HG02840 (cell line): Measurements from ENCODE around the gene STAC3.

ENCODE experiments used
- ATAC-seq: cut with Tn5 transposase; IDR thresholded peaks from one replicate; pipeline ENCODE4 v1.9.1; 2021; ENCODE audit warnings: mild to moderate bottlenecking, moderate library complexity, moderate number of reproducible peaks; ENCODE audit not compliant: unreplicated experiment, low FRiP score

STAC3 gene

DNA sequence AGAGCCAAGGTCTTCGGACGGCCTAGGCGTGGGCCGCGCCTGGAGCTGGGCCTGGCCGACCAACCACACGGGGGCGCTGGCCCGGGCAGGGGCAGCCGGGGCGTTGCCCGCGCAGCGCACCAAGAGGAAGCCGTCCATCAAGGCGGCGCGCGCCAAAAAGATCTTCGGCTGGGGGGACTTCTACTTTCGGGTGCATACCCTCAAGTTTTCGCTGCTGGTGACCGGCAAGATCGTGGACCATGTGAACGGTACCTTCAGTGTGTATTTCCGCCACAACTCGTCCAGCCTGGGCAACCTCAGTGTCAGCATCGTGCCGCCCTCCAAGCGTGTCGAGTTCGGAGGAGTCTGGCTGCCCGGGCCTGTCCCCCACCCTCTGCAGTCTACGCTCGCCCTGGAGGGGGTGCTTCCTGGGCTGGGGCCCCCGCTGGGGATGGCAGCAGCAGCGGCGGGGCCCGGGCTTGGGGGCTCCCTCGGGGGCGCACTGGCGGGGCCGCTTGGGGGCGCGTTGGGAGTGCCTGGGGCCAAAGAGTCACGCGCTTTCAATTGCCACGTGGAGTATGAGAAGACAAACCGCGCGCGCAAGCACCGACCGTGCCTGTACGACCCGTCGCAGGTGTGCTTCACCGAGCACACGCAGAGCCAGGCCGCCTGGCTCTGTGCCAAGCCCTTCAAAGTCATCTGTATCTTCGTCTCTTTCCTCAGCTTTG is 25.9 kb downstream of the STAC3 start:
- no peak for ATAC-seq

DNA sequence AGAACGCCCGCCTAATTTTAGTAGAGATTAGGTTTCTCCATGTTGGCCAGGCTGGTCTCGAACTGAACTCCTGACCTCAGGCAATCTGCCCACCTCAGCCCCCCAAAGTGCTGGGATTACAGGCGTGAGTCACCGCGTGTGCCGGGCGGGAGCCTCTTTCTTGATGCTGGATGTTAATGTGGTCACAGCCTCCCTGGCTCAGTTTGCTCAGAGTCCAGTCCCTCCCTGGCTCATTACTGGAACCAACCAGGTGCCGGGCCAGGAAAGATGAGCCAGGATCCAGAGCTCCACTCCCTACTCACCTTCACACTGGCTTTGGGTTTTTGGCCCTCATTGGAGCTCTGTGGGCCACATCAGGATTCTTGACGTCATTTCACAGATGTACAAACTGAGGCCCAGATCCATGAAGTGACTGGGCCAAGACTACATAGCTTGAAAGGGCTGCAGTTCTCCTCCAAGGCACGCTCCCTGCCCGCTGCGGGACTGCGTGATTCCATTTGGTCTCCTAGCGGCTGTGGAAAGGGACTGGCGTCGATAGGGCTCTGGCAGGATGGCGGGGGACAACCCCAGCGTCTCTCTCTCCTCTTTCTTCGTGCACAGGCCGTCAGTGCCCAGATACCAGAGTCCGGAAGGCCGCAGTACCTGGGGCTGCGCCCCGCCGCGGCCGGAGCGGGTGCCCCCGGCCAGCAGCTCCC is 26.6 kb downstream of the STAC3 start:
- no peak for ATAC-seq

DNA sequence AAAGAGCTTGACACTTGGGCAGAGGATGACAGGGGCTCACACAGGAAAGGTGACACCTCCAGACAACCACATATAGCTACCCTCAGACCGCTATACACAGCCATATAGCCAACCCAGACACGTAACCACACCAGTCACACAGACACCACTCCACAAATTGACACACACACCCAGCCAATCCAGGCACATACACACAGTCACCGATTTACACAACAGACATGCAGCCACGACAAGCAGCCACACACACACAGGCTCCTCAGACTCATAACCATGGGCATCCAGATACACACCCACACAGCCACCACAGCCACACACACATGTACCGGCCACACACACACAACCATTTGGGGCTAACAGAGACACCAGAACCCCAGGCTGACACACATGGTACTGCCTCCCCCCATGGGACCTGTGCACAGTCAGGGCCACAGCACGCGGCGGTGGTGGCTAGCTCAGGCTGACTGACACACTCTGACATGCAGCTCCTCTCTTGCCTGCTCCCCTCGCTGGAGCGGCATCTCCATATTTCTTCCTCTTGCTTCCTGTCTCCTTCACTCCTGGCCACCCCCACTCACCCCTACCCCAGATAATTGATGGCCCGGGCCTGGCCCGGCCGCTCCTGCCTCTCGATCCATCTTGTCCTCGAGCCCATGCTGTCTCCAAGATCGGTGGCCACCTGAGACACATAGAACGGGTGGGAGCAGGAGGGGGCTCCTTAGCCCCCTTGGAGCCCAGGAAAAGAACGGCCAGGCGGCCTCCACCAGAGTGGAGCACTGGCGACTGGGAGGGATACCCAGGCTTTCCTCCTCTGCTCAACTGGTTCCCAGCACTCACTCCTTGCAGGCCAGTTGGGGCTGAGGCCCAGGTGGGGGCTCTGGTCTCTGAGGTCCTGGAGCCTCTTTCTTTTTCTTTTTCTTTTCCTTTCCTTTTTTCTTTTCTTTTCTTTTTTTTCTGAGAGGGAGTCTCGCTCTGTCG is 27.5 kb downstream of the STAC3 start:
- no peak for ATAC-seq

DNA sequence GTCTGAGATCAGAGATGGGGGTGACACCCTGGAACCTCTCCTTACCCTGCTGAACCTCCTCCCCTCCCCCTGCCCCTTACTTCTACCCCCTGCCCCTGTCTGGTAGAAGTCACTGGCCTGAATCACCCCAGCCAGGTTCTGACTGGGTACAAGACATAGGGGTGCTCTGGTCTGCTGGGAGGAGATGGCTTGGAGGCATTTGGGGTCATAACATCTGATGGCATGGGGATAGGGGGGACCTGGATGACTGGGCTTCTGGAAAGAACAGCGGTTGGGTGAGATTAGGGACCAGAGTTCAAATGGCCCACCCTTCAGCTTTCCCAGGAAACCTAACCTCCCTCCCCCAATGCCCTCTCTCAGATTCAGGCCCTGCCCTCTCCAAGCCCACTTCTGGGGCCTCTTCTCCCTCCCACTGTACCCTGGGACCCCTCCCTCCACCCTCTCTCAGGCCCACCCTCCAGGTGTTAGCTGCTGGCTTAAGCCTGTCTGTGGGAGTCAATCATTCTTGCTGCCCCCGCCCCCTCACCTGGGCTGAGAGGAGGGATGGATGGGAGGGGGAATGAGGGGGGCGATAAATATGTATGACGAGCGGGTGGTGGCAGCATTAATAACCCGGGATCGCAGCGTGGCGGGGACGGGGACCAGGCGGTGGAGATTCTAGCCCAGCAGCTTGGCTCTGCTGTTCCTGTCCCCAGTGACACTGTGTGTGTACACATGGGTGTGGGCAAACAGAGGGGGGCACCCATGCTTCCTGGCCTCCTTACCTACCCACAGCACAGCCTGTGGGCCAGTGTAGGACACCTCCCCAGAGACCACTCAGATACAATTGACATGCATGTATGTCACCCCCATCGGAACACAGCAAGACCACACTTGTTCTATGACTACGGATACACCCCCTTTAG is 28.4 kb downstream of the STAC3 start:
- no peak for ATAC-seq

DNA sequence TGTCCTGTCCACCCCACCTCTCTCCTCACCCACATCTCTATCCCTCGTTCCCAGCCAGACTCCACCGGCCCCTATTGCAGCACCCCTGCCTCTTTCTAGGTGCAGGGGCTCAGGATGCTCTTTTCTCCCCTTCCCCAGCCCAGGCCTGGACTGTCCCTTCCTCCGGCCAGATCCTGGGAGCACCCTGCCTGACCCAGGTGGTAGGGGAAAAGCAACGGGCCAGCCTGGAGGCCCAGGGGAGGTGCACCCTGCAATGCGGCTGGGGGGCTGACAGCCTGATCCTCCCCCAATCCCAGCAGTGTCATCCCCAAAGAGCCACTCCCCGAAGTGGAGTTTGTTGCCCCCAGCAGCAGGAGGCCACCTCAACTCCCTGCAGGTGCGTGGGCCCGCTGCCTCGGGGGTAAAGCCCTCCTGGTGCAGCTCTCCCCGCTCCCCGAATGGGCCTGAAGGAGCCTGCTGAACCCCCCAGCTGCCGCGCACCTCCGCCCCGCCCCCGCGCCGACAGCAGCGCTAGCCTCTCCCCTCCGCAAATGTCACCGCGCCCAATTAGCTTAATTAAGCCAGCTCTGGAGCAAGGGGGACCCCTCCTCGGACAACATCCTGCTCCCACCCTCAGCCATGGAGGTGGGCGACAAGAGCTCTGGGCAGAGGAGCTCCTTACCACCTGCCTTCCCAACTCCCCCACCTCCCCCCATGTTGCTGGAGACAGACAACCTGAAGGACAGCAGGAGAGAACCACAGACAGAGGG is 29.6 kb downstream of the STAC3 start:
- ATAC-seq: no peak

DNA sequence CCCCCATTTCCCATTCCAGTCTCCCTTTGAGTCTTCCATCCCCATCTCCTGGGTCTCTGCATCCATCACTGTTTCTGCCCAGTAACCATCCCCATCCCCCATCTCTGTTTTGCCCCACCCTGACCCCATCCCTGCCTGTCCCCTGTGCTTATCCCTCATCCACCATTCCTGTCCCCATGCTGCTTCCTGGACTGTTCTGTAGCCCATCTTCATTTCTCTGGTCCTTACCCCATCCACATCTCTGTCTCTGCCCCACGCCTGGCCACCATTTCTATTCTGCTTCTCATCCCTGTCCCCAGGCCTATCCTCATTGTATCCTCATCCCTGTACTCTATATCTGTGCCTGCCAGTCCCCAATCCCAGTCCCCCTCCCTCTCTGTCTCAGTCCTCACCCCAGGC is 30.2 kb downstream of the STAC3 start:
- no peak for ATAC-seq

DNA sequence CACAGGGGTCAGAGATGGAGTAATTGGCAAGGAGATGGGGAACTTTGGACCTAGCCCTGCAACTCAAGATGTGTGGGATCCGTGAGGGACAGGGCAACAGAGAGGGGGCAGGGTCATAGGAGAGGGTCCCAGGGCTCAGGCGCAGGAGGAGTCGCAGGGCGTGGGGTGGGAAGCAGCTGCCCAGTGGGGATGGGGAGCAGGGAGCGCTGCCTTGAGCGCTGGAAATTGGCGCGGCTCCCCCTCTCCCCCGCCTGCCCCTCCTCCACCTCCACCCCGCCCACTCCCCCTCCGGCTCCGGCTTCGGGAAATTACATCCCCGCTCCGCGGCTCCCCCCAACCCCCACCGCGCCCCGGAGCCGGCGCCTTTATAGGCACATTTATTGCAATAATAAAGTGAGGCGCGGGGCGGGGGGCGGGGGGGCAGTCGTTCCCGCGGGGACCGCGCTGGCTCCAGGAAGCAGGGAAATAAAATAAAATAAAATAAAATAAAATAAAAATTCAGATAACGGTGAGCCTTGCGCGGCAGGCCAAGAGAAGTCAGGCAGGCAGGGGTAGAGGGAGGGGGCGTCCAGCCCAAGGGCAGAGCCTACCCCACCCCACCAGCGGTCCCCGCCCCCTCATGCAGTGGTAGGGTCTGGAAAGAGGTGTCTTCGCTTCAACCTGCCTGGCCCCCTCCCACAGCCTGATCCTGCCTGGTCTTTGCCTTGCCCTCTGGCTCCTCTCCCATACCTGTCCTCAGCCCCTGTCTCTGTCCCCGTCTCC is 30.8 kb downstream of the STAC3 start:
- no peak for ATAC-seq

DNA sequence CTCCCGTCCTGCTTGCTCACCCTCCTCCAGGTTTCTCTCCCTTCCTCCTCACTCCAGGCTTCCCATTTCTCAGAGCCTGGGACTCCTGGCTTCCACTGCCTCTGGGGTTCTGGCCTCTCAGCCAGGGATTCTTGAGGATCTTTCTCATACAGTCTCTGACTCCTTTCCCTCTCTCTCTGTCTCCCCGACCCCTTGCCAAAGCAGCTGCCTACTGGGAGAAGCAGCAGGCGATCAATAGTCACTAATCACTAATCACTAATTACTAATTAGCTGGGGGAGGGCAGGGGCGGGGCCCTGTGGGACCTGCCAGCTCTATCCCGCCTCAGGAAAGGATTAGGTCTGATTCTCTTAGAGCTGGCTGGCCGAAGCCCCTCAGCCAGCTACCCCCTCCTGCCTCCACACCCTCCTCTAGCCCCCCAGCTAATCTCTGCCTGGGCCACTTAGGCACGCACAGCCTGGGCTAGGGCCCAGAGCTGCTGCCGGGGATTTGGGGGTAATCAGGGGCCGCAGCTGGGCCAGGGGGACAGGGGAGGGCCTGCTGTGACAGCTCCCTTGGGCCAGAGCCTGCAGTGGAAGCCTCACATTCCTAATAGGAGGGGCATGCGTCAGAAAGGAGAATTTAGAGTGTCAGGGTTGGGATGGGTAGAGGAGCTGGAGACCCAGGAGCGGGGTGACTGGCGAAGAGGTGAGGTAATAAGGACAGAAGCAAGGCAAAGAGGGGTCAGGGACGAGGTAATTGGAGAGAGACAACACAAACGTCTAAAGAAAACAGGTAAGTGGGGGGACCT is 31.6 kb downstream of the STAC3 start:
- ATAC-seq: no peak

DNA sequence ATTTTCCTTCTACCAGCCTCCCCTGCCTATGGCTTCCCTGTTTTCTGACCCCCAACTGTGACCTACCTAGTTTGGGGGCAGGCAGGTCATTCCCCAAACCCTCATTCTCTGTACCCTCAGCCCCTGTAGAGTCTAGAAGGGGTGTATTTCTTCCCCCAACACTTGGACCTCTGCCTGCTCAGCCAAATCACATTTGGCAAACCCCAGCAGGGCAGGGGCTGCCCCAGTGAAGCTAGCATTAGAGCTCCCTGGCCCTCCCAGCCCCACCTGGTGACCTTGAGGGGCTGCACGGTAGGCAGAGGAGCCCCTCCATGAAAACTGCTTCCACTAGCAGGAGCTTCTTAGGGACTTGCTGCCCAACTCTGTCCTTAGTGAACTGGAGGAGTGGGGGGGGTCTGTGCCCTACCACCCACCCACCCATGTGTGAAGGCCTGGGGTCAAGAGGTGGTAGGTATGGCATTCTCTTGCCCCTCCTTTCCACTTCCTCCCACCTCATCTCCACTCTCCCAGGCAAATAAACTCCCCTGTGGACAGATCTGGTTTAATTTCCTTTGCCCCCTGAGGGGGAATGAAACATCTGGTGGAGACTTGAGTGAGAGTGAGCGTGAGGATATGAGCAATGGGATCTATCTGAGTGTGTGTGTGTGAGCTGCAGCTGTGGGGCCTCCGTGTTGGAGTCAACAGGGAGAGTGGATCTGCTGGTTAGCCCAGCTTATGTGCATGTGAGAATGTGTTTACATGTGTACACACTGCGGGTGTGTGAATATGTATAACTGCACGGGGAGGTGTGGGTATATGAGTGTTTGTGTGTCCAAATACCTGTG is 32.7 kb downstream of the STAC3 start:
- no peak for ATAC-seq

DNA sequence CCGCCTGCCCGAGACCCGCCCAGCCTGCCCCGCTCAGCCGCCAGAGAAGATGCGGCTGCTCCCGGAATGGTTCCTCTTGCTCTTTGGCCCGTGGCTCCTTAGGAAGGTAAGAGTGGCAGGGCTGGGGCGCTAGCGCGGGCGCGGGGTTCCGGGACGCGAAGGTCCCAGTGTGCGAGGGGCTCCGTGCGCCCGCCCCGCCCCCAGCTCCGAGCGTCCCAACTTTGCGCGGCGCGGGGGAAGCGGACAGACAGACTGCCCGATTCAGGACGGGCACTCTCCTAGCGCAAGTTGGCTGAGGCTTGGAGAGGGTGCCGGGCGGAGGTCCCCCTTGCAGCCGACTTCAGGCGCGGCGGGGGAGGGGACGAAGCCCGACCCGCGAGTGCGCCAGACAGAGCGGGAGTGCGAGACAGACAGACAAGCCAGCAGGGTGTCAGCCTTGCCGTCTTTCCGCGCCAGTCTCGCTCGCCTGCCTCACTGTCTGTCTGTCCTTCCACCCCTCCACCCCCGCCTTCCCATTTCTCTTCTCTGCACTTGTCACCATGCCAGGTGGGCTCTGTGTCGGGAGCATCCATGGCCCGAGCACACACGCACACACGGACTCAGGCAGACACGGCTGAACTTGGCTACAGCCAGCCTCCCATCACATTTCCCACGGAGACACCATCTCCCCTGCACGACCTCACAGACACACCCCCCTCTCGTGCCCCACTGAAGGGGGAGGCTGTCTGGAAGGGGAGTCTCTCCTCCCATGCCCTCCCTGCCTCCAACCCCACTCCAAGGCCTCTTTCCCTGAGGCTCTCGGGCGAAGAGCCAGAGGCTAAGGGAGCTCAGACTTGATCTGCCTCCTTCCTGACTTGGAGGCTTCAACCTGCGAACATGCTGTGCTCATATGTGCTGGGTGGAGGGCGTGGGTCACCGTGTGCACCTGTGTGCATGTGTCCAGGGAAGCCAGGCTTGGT is 33.8 kb downstream of the STAC3 start:
- ATAC-seq: no peak

DNA sequence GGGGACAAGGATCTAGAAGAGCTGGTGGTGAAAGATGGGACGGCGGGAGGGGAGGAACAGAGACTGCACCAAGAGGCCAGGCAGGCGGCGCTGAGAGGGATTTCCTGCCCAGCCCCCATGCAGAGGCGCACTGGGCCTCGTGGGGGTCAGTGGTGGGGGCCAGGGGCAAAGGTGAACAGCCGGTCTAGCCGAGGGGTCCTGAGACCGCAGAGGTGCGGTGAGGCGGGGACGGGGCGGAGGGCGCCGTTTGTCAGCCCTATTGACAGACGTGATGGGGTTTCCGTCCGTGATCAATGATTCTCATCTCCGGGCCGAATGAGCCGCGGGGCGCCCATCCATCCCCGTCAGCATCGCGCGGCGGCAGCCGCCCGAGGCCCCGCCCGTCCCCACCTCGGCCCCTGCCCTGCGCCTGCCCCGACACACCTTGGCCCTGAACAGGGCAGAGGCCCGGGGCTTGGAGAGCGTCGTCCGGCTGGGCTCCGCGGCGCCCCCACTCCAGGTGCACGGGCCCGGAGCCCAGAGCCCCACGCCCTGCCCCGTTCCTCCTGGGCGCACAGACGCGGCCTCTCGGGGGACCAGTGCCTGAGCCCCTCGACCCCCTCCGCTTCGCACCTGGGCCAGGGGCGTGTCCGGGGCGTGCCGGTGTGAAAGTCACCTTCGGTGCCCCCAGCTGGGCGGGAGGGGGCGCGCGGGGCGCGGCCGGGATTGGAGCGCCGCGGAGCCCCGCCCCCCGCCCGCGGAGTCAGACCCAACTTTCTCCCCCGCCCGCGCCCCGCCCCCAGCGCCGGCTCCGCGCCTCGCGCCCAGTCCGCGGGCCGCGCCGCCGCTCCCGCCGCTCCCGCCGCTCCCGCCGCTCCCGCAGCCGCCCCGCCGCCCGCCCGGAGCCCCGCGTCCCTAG is 34.7 kb downstream of the STAC3 start, which contains the start of gene NXPH4:
TSS of gene NXPH4 (plus strand) at position 781 of the 898 bp plus-strand sequence. CDS start 176 bp downstream, outside the sequence.
- peak; percentile 17 for ATAC-seq

DNA sequence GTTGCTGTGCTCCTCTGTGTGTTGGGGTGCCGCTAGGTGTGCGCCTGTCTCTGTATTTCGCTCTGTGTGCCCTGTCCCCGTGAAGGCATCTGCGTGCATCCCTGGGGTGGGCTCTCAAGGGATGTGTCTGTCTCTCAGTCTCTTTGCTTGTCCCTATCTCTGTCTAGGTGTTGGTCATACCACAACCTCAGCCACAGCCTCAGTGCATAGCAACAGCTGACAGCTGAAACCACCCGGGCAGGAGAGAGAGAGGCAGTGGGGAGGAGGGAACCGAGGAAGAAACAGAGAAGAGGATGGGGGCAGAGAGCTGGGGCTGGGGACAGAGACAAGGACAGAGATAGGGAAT is 35.3 kb downstream of the STAC3 start:
- ATAC-seq: peak; percentile 42

DNA sequence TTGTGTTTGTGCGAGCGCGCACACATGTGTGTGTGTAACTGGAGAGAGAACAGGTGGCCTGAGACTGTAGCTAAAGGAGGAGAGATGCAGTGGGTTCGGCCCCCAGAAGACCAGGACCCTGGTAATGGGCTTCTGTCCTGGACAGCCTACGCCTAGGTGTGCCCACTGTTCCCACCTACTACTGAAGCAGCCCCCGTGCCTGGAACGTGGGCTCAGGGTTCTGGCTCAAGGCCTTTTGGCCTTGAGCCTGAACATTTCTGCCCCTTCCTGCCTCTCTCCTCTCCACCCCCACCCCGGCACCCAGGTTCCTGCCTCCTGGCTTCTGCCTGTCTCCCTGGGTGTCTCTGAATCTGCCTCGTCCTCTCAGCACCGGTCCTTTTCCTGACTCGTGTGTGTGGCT is 35.9 kb downstream of the STAC3 start:
- no peak for ATAC-seq

DNA sequence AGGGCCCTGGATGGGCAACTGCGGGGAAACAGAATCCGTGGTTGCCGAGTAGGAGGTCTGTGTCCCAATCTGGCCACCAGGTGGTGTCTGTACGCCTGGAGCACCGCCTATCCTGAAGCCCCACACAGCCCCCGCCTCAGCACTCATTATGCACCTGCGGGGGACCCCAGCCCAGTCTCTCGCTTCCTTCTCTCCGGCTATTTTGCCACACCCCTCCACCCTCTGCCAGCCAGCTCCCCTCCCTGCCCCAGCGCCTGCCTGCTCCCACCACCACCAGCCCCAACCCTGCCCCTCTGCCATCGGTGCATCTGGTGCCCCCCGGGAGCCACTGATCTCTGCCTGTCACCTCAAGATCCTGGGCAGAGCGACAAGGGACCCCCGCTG is 36.6 kb downstream of the STAC3 start:
- ATAC-seq: no peak
